GM18909 (cell line): Measurements from ENCODE around the gene SLC16A2.
"Not testable (repeated sequence)": the region's sequence is repeated elsewhere in the genome, so short reads cannot be mapped to it uniquely, and the experiment has no call there.

Experiments
- ATAC-seq: cut with Tn5 transposase; IDR thresholded peaks from one replicate; pipeline ENCODE4 v1.9.1; 2021; ENCODE audit warnings: mild to moderate bottlenecking; ENCODE audit not compliant: unreplicated experiment, poor library complexity

SLC16A2 gene

DNA sequence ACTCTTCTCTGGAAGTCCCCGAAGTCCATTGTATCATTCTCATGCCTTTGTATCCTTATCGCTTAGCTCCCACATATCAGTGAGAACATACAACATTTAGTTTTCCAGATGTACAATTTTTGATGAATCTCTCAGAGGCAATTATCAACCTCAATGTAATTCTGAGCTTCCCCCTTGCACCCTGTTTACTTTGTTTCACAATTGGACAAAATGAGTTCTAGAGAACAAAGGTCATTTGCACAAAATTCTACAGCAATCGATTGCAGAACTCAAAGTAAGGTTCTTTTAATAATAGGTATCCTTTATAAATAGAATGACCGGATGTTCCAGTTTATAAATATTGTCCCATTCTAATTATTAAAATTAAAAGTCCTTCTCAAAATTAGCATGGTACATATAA, 79.3 kb downstream of the SLC16A2 start:
- ATAC-seq: no peak

DNA sequence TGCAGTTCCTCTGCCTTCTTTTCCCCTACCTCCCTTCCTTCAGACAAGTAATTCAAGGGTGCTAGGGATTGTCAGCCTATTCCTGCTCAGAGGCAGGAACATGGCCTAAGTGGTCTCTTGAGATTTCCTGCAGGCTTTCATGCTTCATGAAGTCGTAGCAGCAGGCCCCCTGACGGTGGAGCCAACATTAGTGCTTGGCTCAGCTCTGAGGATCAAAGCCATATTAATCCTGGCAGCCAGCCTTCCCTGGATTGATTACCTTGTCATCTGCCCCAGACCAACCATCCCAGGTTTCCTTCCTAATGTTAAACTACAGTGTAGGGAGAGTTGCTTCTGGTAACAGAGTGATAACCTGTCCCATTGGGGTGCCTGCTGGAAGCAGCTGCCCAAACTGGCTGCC, 84.1 kb downstream of the SLC16A2 start:
- no peak for ATAC-seq

DNA sequence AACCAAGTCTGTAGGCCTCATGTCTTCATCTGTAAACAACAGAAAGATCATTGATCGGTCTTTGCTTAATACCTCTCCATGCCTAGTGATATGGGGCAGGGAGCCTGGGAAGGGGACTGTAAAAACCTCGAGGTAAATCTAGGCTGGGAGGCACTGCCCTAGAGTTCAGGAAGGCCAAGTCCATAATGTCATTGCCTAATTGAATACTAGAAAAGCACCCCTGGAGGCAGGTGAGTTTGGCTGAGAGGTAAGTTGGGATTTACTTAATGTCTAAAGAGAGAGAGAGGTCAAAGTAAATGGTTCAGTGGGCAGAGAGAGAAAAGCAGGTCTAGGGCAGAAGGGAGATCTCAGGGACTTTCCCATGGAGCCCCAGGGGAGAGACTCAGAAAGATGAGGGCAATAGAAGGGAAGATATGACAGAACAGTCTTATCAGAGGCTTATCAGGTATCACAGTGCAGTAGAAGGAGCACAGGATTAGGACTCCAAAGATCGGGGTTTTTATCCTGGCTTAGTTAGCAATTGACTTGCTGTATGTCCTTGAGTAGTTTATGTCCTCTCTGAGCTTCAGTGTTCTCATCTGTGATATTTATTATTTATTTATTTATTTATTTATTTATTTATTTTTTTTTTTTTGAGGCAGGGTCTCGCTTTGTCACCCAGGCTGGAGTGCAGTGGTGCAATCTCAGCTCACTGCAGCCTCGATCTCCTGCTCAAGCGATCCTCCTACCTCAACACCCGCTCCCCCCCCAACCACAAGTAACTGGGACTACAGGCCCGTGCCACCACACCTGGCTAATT, 85.2 kb downstream of the SLC16A2 start:
- peak; percentile 94 for ATAC-seq

GRCh38 chrX:74507191-74507590, 85.9 kb downstream of the SLC16A2 start:
- ATAC-seq: no peak

DNA sequence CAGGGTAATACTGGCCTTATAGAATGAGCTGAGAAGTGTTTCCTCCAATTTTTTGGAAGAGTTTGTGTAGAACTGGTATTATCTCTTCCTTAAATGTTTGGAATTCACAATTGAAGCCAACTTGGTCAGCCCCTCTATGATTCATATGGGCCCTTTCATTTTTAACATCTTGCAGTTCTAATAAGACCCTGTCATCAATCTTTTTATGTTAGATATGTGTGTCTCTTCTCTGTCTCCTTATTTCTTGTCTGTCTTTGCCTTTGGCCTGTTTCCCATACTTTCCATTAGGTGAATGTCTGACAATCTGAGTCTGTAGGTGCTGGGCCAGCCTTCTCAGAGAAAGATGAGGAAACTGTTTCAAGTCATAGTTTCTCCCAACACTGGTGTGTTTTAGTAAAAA, 88.7 kb downstream of the SLC16A2 start:
- no peak for ATAC-seq

DNA sequence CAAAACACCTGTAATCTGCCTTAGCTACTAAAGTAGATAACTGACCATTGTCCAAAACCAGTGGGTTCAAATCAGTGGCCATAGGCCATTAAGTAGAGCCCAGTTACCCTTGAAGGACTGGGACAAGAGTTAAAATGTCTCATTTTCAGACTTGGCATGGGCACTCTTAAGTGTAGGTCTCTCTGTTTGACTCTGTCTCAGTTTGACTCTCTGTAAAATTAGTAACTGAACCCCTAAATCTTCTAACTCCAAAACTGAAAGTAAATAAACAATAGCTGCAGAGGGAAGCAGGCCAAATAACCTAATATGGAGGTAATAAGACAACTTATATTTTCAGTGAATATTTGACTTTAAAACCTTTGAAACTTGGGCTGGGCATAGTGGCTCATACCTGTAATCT, 89.1 kb downstream of the SLC16A2 start:
- ATAC-seq: peak; percentile 50

- ATAC-seq: no peak
Observed at GRCh38 chrX:74511704-74512103, 90.4 kb downstream of the SLC16A2 start.

DNA sequence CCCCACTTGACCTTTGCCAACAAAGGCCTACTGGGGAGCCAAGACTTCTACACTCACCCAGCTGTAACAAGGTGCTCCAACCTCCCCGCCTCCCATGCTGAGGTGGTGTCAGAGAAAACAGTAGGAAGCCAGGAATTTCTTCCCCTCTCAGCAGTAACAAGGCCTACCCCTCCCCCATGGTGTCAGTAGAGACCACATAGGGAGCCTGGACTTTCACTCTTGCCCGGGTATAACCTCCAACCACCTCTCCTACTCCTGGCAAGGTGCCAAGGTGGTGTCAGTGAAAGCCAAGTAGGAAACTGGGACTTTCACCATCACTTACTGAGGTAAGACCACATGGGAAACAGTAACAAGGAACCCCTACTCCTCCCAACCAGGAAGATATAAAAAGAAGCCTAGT, 93.1 kb downstream of the SLC16A2 start:
- ATAC-seq: no peak

- no peak for ATAC-seq
Observed at GRCh38 chrX:74515356-74515755, 94.1 kb downstream of the SLC16A2 start.

DNA sequence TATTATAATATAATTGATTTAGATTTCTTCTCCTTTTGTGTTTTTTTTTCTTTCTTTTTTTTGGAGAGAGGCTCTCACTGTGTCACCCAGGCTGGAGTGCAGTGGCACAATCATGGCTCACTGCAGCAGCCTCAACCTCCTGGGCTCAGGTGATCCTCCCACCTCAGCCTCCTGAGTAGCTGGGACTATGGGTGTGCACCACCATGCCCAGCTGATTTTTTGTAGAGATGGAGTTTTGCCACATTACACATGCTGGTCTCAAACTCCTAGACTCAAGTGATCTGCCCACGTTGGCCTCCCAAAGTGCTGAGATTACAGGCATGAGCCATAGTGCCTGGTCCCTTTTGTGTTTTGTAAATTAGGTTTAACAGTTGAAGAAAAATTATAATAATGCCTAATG, 94.7 kb downstream of the SLC16A2 start:
- ATAC-seq: not testable (repeated sequence)

DNA sequence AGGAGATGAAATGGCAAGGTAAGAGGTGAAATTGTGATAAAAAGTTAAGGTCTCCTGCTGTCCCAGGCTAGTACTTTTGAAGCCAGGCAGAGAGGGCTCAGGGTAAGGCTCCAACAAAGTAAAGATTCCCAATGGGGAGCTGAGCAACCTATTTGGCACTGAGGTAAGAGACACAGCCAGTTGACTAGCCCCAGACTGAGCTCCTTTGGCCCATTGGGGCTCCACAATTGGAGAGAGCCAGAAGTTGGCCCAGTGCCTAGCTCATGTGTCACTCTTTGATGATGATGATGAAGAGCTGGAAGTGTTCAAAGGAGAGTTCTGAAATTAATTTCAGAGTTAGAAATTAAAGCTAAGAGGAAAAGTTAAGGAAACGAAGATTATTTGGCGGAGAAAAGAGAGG, 98.6 kb downstream of the SLC16A2 start:
- ATAC-seq: no peak

DNA sequence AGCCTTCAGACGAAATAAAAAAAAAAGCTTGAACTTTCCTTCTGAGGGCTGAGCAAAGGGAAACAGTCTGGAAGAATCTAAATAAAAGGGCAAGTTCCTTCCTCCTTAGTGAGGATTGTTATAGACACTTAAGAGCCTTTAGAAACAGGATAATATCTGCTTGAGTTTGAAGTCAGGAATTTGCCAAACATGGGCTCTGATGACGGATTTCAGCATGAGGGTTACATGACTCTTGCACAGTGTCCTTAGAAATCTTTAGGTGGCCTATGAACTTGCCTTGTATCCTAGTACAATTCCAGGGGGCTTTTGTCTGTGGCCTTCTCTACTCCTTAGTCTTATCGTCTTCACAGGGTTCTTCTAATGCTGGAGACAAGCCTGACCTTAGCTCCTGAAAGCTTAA, 99.0 kb downstream of the SLC16A2 start:
- ATAC-seq: no peak

GRCh38 chrX:74520896-74521295, 99.6 kb downstream of the SLC16A2 start:
- ATAC-seq: no peak

GRCh38 chrX:74521961-74522751, 100.9 kb downstream of the SLC16A2 start:
- no peak for ATAC-seq

DNA sequence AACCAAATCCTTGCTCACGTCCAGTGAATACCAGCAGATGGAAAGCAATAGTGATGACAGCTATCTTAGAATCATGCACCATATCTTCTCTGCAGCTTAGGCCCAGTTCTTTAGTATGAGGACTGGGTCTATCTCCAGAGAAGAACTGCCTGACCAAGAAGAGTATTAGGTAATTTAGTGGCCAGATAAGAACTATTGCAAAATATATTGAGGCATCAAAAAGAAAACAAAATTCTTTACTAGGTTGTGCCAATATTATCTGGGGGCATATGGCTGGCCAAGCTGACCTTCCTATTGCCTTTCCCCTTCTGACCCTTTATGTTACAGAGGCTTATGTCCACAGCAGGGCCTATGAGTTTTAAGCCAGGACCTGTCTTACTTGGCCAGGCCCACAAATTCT, 101.9 kb downstream of the SLC16A2 start:
- no peak for ATAC-seq

- ATAC-seq: no peak
Observed at GRCh38 chrX:74523870-74524735, 102.8 kb downstream of the SLC16A2 start.

- ATAC-seq: no peak
Observed at GRCh38 chrX:74525116-74525515, 103.8 kb downstream of the SLC16A2 start.

DNA sequence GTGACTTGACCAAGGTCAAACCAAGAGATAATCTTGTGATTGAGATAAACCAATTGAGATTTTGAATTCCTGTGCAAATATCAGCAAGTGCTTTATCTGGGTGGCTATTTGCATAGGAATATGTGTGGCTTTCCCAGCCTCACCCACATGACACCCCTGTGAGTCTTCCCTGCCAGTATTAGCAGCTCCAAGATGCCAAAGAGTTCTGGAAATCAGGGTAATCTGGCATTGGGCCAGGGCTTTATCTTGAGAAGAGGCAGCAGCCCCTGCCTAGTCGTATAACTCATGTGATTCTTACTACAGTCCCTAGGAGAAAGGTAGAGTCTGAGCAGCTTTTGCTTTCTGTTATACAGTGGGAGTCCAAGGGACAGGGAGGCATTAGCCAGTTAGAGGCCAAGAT, 105.5 kb downstream of the SLC16A2 start:
- ATAC-seq: no peak

DNA sequence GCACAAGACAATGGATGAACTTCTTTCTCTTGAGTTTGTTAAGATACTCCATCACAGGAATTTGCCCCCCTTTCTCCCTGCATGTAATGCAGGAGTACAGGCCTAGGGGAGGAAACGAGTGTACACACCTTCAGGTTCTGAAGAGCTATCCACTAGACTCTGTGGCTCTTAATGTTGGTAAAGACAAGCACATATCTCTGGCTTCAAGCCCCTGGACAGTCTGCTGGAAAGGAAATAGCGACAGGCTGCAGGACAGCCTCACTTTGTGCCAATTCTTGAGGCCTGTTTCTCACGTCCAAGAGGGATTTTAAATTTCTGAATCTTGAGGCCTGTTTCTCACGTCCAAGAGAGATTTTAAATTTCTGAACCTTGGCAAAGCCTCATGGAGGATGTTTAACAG, 106.1 kb downstream of the SLC16A2 start:
- no peak for ATAC-seq

- ATAC-seq: no peak
Observed at GRCh38 chrX:74529311-74529710, 108.0 kb downstream of the SLC16A2 start.

DNA sequence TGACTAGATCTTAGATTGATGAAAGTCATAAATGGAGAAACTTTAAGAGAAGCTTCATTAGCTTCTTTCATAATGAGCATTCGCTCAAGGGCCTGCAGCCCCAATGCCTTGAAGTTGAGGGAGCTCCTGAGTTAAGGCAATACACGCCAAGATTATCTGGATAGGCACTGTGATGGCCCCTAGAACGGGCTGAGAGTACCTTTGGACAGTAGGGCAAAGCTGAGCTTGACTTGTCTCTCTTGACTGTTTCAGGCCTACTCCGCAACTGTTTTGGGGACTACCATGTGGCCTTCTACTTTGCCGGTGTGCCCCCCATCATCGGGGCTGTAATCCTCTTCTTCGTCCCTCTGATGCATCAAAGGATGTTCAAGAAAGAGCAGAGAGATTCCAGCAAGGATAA, 109.8 kb downstream of the SLC16A2 start:
- ATAC-seq: no peak
